Lower leg skin (tissue), 3 donors: ENCODE measurements around the gene GEMIN7.

Experiments
- CTCF ChIP-seq, 3 donors: fragments of 450-650 bp; IDR thresholded peaks; one replicate each; pipeline ENCODE4 v1.5.1; 2016; ENCODE audit warnings: antibody characterized with exemption in 3 of 3, mild to moderate bottlenecking in 3 of 3, moderate library complexity in 2 of 3
- POLR2A ChIP-seq, 2 donors: fragments of 450-650 bp; IDR thresholded peaks; one replicate each; pipeline ENCODE4 v1.6.1; 2016 to 2017; ENCODE audit warnings: antibody characterized with exemption in 2 of 2, mild to moderate bottlenecking in 1 of 2, moderate library complexity in 1 of 2

- TF ChIP-seq CTCF (IDR thresholded peaks at IDR 0.05), result no peak
- no peak for TF ChIP-seq POLR2A (IDR thresholded peaks at IDR 0.05)
These were observed 33.2 kb upstream of the GEMIN7 start for GRCh38 chr19:45045671-45046353.
